M059J (cell line): Measurements from ENCODE around the gene PPFIA1. TPM values are rescaled to one million over a fixed set of nuclear protein-coding genes. Genes with fewer than 3 reads are reported as not detected.

Experiments used
- DNase-seq: peaks from one replicate; pipeline ENCODE4 v3.0.0-alpha.2; 2012; ENCODE audit warnings: low read depth
- total RNA-seq: library from RNA; depleted of rRNA; stranded (reverse); fragments of >200 nt; shearing (Covaris generic); gene quantifications from 2 replicates; pipeline ENCODE4 v1.2.3, GENCODE V29; 2014; rRNA removed

The PPFIA1 gene
- 25.3 and 32.2 TPM in 2 replicates for total RNA-seq

- DNase-seq, result peak; percentile 92
These were observed at the start of gene PPFIA1 for GRCh38 chr11:70270104-70270876. TSS of gene PPFIA1 (plus strand) at chr11:70270690. CDS start at chr11:70272173, 1,483 bp downstream.

- DNase-seq, result peak; percentile 50
These were observed 49.6 kb upstream of the PPFIA1 start for GRCh38 chr11:70220920-70221319.

- DNase-seq, result no peak
These were observed 44.8 kb upstream of the PPFIA1 start for GRCh38 chr11:70225681-70226177.

GRCh38 chr11:70226183-70226582, 44.3 kb upstream of the PPFIA1 start:
- no peak for DNase-seq

- peak; percentile 34 for DNase-seq
These were observed 43.5 kb upstream of the PPFIA1 start for GRCh38 chr11:70226967-70227366.

- no peak for DNase-seq
These were observed 40.8 kb upstream of the PPFIA1 start for GRCh38 chr11:70229737-70230136.

- no peak for DNase-seq
These were observed 40.2 kb upstream of the PPFIA1 start for GRCh38 chr11:70230151-70230839.

DNA sequence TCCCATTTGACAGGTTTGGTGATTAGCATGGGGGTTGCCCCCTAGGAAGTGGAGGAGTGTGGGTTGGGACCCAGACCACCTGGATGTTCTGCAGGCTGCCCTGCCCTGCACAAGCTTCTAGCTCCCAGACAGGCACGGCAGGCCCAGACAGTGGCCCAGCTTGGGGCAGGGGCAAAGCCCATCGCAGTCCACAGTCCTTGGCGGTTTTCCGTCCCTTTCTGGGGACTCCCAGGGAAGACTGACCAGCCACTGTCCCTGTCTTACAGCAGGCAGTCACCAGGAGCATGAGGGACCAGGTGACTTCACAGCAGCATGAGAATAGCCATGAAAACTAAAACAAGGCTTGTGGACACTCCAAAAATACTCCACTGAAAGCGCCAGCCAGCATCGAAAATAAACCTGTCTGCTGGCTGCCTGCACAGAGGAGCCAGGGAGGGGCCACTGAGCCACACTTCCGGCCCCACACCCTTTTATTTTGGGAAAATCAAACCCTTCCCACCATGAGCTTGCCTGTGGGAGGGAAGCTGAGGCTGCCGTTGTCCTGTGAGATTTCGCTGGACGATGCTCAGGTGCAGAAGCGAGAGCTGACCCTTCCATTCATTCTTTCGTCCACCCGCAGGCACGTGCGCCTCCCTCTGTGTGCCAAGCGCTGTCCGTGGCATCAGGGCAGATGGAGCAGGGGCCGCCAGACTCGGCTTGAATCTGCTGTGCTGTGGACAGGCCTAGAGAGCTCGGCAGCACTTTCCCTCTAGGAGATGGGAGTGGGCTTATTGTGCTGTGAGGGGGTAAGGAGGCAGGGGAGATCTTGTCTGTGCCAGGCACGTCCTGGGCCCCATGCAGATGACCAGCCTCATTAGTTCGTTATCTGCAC, 39.4 kb upstream of the PPFIA1 start:
- no peak for DNase-seq

- DNase-seq, result no peak
These were observed 37.5 kb upstream of the PPFIA1 start for GRCh38 chr11:70233034-70233433.

- peak; percentile 100 for DNase-seq
These were observed 37.0 kb upstream of the PPFIA1 start for GRCh38 chr11:70233511-70233934.

DNA sequence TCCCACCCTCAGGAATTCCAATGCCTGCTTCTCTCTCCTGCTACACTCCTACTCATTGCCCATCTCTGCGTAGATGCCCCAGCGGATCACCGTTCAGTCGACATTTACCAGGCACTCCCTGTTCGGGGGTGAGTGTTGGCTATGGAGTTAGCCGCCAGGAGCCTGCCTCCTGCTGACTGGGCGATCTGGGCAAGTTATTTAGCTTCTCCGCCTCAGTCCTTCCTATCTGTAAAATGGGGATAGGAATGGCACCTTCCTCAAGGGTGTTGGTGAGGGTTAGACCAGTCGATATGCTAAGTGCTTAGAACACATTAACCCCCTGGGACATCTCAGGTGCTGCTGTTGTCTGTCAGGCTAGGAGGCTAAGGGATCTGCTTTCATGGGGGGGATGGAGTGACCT, 36.5 kb upstream of the PPFIA1 start:
- no peak for DNase-seq

DNA sequence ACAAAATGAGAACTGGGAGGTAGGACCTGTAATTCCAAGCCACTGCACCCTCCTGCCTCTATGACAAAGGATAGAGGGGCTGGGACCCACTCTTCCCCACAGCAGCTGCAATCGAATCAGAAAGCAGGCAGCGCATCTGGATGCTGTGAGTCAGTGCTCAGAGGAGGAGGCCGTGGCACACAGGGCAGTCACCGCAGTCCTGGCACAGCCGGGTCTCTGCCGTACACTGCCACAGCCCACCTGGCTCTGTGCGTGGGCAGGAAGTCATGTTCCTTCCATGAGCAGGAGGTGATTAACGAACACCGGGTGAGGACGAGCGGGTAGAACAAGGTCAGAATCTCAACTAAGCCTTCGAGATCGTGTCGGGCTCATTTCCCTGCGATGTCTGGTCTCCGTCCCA, 30.2 kb upstream of the PPFIA1 start:
- DNase-seq, result no peak

DNA sequence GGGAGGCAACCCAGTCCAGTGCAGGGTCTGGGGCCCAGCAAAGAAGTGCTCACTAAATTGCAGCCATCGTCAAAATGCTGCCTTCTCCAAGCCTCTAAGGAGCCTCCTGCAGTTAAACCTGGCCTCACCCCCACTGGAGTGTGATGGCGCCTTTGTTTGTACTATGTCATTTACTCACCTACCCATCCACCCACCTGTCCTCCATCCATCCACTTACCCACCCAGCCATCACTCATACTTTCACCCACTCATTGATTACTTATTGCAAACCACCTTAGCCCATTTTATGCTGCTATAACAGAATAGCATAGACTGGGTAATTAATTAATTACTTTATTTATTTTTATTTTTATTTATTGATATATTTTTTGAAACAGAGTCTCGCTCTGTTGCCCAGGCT, 28.8 kb upstream of the PPFIA1 start:
- no peak for DNase-seq

DNA sequence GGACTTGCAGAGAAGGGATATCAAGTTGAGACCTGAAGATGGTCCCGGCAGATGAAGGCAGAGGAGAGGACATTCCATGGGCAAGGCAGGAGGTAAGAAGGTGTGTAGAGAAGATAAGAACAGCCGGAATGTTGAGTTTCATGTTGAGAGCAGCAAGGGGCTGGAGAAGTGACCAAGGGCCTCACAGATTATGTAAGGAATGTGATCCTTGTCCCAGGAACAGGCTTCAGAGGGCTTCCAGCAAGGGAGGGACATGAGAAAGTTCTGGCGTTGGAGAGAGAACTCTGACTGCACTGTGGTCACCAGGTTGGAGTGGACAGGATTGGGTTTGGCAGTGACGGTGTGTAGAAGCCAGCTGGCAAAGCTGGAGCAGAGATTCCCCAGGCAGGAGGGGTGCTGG, 27.6 kb upstream of the PPFIA1 start:
- DNase-seq, result no peak

GRCh38 chr11:70243912-70244652, 26.4 kb upstream of the PPFIA1 start:
- DNase-seq, result peak; percentile 74

DNA sequence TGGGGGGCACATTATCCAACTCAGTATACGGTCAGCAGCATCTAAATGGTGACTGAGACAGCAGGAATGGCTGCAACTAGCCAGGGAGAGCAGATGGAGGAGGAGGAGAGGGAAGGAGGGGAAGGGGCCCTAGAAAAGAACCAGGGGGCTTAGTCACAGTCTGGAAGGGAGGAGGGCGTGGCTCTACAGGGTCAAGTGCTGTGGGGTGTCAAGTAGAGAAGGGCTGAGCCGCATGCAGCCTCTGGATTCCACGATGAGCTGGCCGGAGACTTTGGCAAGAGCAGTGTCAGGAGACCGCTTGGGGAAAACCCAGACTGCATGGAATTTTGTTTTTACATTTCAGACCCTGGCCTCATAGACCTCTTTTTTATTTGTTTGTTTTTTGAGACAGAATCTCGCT, 25.8 kb upstream of the PPFIA1 start:
- peak; percentile 91 for DNase-seq

- DNase-seq, result no peak
These were observed 24.3 kb upstream of the PPFIA1 start for GRCh38 chr11:70246196-70246595.

DNA sequence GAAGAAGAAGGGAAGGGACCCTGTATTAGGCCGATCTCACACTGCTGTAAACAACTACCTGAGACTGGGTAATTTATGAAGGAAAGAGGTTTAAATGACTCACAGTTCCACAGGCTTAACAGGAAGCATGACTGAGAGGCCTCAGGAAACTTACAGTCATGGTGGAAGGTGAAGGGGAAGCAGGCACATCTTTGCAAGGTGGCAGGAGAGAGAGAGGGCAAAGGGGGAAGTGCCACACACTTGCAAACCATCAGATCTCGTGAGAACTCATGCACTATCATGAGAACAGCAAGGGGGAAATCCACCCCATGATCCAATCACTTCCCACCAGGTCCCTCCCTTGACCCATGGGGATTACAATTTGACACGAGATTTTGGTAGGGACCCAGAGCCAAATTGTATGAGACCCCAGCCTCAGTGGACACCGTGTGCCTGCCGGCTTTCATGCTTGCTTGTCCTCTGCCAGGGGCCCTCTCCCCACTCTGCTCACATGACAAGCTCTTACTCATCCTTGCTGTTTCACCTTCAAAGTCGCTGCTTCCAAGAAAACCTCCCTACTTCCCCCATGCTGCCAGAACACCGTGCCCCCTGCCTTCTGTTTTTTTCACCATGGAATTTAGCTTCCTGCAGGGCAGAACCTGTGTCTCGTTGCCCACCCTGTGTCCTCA, 23.3 kb upstream of the PPFIA1 start:
- peak; percentile 62 for DNase-seq

GRCh38 chr11:70247710-70248072, 22.8 kb upstream of the PPFIA1 start:
- DNase-seq, result peak; percentile 81

DNA sequence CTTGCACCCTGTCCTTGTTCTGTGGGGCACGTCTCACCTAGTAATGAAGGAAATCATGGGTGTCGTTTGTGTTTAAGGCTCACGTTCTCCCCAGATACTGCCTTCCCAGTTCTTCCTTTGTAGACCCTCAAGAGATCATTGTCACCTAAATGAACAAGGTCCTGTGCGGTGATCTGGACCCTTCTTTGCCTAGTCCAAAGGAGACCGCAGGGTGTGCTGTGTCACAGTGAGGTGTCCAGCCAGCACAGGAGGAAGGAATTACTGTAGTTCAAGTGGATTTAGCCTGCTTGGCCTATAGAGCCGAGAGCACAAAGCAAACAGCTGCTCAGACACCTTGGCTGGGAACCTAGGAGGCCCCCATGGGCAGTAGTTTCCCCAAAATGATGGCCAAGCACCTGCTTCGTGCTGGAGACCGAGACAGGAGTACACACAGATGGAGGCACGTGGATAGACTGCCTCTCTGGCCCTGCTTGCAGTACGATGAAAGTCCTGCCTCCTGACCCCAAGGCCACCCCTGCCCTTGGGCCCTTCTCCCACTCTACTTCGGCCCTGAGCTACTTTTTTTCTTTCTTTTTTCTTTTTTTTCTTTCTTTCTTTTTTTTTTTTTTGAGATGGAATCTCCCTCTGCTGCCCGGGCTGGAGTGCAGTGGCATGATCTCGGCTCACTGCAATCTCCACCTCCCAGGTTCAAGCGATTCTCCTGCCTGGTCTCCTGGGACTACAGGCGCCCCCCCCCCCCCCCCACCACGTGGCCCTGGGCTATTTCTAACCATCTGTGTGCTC, 19.4 kb upstream of the PPFIA1 start:
- no peak for DNase-seq
